SU-DHL-6 (cell line): Measurements from ENCODE around the gene GPR137C.

Source experiments
- H2AFZ ChIP-seq: fragments of 200-600 bp; sonication (generic); 2 replicates; pipeline ENCODE4 v1.6.1; 2014; ENCODE audit warnings: low read depth, mild to moderate bottlenecking, moderate library complexity, mixed read lengths, antibody characterized with exemption, low read length; ENCODE audit not compliant: severe bottlenecking
- H3F3A ChIP-seq: fragments of 200-600 bp; shearing (Covaris generic); 2 replicates; pipeline ENCODE4 v1.6.0; 2016; ENCODE audit warnings: antibody characterized with exemption, mild to moderate bottlenecking; ENCODE audit not compliant: insufficient read depth
- H3K27ac ChIP-seq: fragments of 200-600 bp; sonication (generic); 2 replicates; pipeline ENCODE4 v1.5.1; 2016; ENCODE audit warnings: low read depth, mild to moderate bottlenecking, low read length, moderate library complexity, mixed read lengths
- H3K27me3 ChIP-seq: fragments of 200-600 bp; sonication (generic), shearing (Covaris generic); 2 replicates; pipeline ENCODE4 v1.6.0; 2014; ENCODE audit warnings: mild to moderate bottlenecking, low read length
- H3K36me3 ChIP-seq: fragments of 200-600 bp; sonication (generic); 2 replicates; pipeline ENCODE4 v1.6.1; 2014; ENCODE audit warnings: mild to moderate bottlenecking, low read length, mixed read lengths
- H3K4me2 ChIP-seq: fragments of 300-600, 200-600 bp; shearing (Covaris generic), sonication (generic); 2 replicates; pipeline ENCODE4 v1.6.0; 2014; ENCODE audit warnings: low read length, low read depth, mild to moderate bottlenecking; ENCODE audit not compliant: poor library complexity, severe bottlenecking
- H3K4me3 ChIP-seq: fragments of 200-600 bp; sonication (generic); 2 replicates; pipeline ENCODE4 v1.5.1; 2014; ENCODE audit warnings: antibody characterized with exemption, low read length, mild to moderate bottlenecking, mixed read lengths; ENCODE audit not compliant: insufficient read depth, poor library complexity, severe bottlenecking
- H3K79me2 ChIP-seq: fragments of 200-600 bp; sonication (generic); 2 replicates; pipeline ENCODE4 v1.6.1; 2014; ENCODE audit warnings: mild to moderate bottlenecking, low read length, moderate library complexity; ENCODE audit not compliant: insufficient read depth
- H3K9ac ChIP-seq: fragments of 200-600 bp; sonication (generic); 2 replicates; pipeline ENCODE4 v1.7.0; 2014; ENCODE audit warnings: mild to moderate bottlenecking, low read length
- H3K9me2 ChIP-seq: fragments of 200-600 bp; sonication (generic); replicated peaks from 2 replicates; pipeline ENCODE4 v1.6.1; 2014; ENCODE audit warnings: low read length; ENCODE audit not compliant: insufficient read depth
- H3K9me3 ChIP-seq: fragments of 200-600 bp; sonication (generic); 2 replicates; pipeline ENCODE4 v1.6.1; 2014; ENCODE audit warnings: low read length, mixed read lengths; ENCODE audit not compliant: insufficient read depth
- H4K20me1 ChIP-seq: fragments of 200-600 bp; sonication (generic); 2 replicates; pipeline ENCODE4 v1.6.1; 2014; ENCODE audit warnings: low read depth, mild to moderate bottlenecking, antibody characterized with exemption, low read length, moderate library complexity, mixed read lengths
- CTCF ChIP-seq: fragments of 200-600 bp; sonication (generic); IDR thresholded peaks from one replicate; pipeline ENCODE4 v1.5.1; 2017; ENCODE audit warnings: antibody characterized with exemption, mild to moderate bottlenecking, low read length, moderate library complexity; ENCODE audit not compliant: insufficient read depth, poor library complexity, severe bottlenecking
- EZH2phosphoT487 ChIP-seq: fragments of 200-600 bp; sonication (generic), shearing (Covaris generic); conservative IDR thresholded peaks from 2 replicates; pipeline ENCODE4 v1.6.1; 2018; ENCODE audit warnings: mild to moderate bottlenecking, antibody characterized with exemption, low read length, moderate library complexity, mixed read lengths

GPR137C gene

GRCh38 chr14:52596861-52597260, 44.2 kb downstream of the GPR137C start:
- H3K4me3 ChIP-seq = no peak overlapping the region
- H3K4me2 ChIP-seq = no peak overlapping the region
- no peak overlapping the region for H3K9ac ChIP-seq
- no peak overlapping the region for H2AFZ ChIP-seq
- H4K20me1 ChIP-seq = no peaks in the 10 kb centered on the region
- no peaks in the 10 kb centered on the region for H3K9me3 ChIP-seq
- no peaks in the 10 kb centered on the region for H3K9me2 ChIP-seq
- no peak overlapping the region for H3K27ac ChIP-seq
- H3K36me3 ChIP-seq = no peaks in the 10 kb centered on the region
- H3K79me2 ChIP-seq = no peaks in the 10 kb centered on the region
- H3F3A ChIP-seq = no peaks in the 10 kb centered on the region
- TF ChIP-seq EZH2phosphoT487 = no peak
- TF ChIP-seq CTCF = no peak
- no peaks in the 10 kb centered on the region for H3K27me3 ChIP-seq

- no peak overlapping the region for H3K27ac ChIP-seq
- H3F3A ChIP-seq = peaks cover 3% of the 10 kb centered on the region; the same call in 1 of the 2 replicates
- no peaks in the 10 kb centered on the region for H3K27me3 ChIP-seq
- no peak overlapping the region for H2AFZ ChIP-seq
- no peak overlapping the region for H3K9ac ChIP-seq
- H3K36me3 ChIP-seq = no peaks in the 10 kb centered on the region
- H3K9me3 ChIP-seq = no peaks in the 10 kb centered on the region
- no peaks in the 10 kb centered on the region for H4K20me1 ChIP-seq
- H3K79me2 ChIP-seq = no peaks in the 10 kb centered on the region
- no peak overlapping the region for H3K4me2 ChIP-seq
- H3K4me3 ChIP-seq = no peak overlapping the region
- TF ChIP-seq EZH2phosphoT487 (no peak), CTCF (no peak)
- no peaks in the 10 kb centered on the region for H3K9me2 ChIP-seq
These were observed 45.9 kb downstream of the GPR137C start for GRCh38 chr14:52598568-52598967.

GRCh38 chr14:52599974-52600373, 47.3 kb downstream of the GPR137C start:
- Histone ChIP-seq H2AFZ (no peak overlapping the region), H3K36me3 (no peaks in the 10 kb centered on the region), H3K4me2 (no peak overlapping the region), H3K4me3 (no peak overlapping the region), H3K9me2 (no peaks in the 10 kb centered on the region), H3K79me2 (no peaks in the 10 kb centered on the region), H4K20me1 (no peaks in the 10 kb centered on the region), H3K9ac (no peak overlapping the region), H3K27me3 (no peaks in the 10 kb centered on the region), H3F3A (peaks cover 3% of the 10 kb centered on the region; the same call in 1 of the 2 replicates), H3K27ac (no peak overlapping the region), H3K9me3 (no peaks in the 10 kb centered on the region)
- TF ChIP-seq CTCF (no peak), EZH2phosphoT487 (no peak)
